Ovary (tissue), 9 donors: ENCODE measurements around the gene OR5AU1. TPM values are rescaled to one million over a fixed set of nuclear protein-coding genes. Genes with fewer than 3 reads are reported as not detected.

Experiments
- DNase-seq, 5 donors: peaks; one replicate each; pipeline ENCODE4 v3.0.0-alpha.2; 2019 to 2020
- H3K27ac ChIP-seq, 2 donors: fragments of 200-600 bp; one replicate each; pipeline versions ENCODE4 v1.5.1 to v1.8.0; 2019 to 2022
- H3K27me3 ChIP-seq: fragments of 200-600 bp; one replicate; pipeline ENCODE4 v1.8.0; 2022
- H3K36me3 ChIP-seq: fragments of 200-600 bp; sonication (generic); one replicate; pipeline ENCODE4 v1.5.1; 2019
- H3K4me1 ChIP-seq: one replicate; pipeline ENCODE4 v1.8.1; 2013; ENCODE audit warnings: mild to moderate bottlenecking, moderate library complexity; ENCODE audit not compliant: insufficient read depth
- H3K4me3 ChIP-seq: fragments of 200-600 bp; sonication (generic); one replicate; pipeline ENCODE4 v1.5.1; 2017
- H3K9me3 ChIP-seq, 2 donors: fragments of 200-600 bp in 1 of 2; sonication (generic) in 1 of 2; one replicate each; pipeline versions ENCODE4 v1.5.1 to v1.8.1; 2013 to 2019; ENCODE audit warnings: mild to moderate bottlenecking in 1 of 2, moderate library complexity in 1 of 2
- EP300 ChIP-seq: sonication (generic); formaldehyde crosslinking; IDR thresholded peaks from one replicate; pipeline ENCODE4 v1.6.1; 2017; ENCODE audit warnings: antibody characterized with exemption
- POLR2A ChIP-seq: fragments of 450-650 bp; IDR thresholded peaks from one replicate; pipeline ENCODE4 v1.6.1; 2017; ENCODE audit warnings: antibody characterized with exemption, mild to moderate bottlenecking, moderate library complexity
- WGBS, 3 donors: extraction: QIAGEN DNeasy Blood & Tissue Kit in 1 of 3; methylation state at CpG; one replicate each; pipeline versions ENCODE4 v1.1.5 to v1.1.7; 2013 to 2017; 5-methylcytosine and 5-hydroxymethylcytosine counted together
- intact Hi-C, 4 donors: fragments of 100-400 bp; cut with DNase I; formaldehyde crosslinking; loops; one replicate each; pipeline versions ENCODE4 v1.11.0 to v1.15.1; 2022 to 2023
- polyA plus RNA-seq, 2 donors: library from polyadenylated mRNA; stranded (reverse); fragments of 200-250 nt in 1 of 2; fragments of 350-450 nt in 1 of 2; fragmentation: Illumina TruSeq in 1 of 2; extraction: RNeasy Lipid Tissue Mini Kit (QIAGEN cat#74804) in 1 of 2; gene quantifications; one replicate each; pipeline ENCODE4 v1.2.3, GENCODE V29; 2013 to 2014
- total RNA-seq, 7 donors: library from RNA; depleted of rRNA in 2 of 7; stranded (reverse); fragments of >200 nt in 2 of 7; fragmentation: NEBNext Ultra II Directional in 3 of 7; extraction: Animal tissue kit (Norgen Biotek cat#: 25700) in 3 of 7; gene quantifications; one replicate each; pipeline versions ENCODE4 v1.1.0 to v1.2.4, GENCODE V29; 2016 to 2023
- TF ChIP-seq, protein P1 (sequence below), 3 donors: fragments of 450-650 bp in 2 of 3; fragments of 200-600 bp in 1 of 3; IDR thresholded peaks; one replicate each; pipeline versions ENCODE4 v1.5.1 to v1.8.0; 2016 to 2022; ENCODE audit warnings: antibody characterized with exemption in 3 of 3, mild to moderate bottlenecking in 1 of 3
- donor health status: DM: no; HTN: no; CAD: no; lungs with moderate emphysema.
- donor health status: DM: no; HTN: no; CAD: no.
- donor health status: Bipolar disorder and iron deficiency.
- donor health status: DM: yes; HTN: yes; CAD: no.
- donor health status: DM: no; HTN: no; CAD: no.
- donor health status: DM: yes; HTN: yes; CAD: no.

Gene OR5AU1
- total and polyA plus RNA-seq, 9 donors, result not detected

DNA sequence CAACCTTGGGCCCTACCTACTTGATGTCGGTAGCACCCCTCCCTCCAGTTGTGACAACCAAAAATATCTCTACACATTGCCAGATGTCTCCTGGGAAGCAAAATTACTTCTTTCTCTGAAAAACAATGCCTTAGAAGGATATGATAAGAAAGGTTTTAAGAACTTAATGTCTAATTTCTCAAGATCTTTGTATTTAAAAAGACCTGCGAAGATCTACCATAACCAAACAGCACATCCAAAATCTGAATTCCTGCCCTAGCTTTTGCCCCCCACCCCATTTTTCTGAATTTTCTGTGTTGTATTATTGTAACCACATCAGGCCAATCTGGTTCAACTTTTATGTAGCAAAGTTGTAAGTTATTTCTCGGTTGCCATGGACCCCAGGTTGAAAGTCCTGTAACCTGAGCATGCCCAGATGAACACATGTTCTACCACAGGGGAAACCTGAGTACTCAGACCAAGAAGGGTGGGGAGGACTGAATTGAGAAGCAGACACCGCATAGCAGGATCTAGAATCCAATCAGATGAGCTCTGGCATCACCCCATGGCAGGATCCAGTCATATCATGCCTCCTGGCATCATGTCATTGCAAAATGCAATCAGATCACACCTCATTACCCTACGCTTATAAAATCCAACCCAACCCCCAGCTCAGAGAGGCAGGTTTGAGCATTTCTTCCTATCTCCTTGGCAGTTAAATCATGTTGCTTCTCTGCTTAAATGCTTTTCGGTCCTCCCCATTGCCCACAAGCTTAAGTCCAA is 46.3 kb downstream of the OR5AU1 start:
- TF ChIP-seq EP300 (no peak), POLR2A (no peak)
- TF ChIP-seq, protein P1, sequence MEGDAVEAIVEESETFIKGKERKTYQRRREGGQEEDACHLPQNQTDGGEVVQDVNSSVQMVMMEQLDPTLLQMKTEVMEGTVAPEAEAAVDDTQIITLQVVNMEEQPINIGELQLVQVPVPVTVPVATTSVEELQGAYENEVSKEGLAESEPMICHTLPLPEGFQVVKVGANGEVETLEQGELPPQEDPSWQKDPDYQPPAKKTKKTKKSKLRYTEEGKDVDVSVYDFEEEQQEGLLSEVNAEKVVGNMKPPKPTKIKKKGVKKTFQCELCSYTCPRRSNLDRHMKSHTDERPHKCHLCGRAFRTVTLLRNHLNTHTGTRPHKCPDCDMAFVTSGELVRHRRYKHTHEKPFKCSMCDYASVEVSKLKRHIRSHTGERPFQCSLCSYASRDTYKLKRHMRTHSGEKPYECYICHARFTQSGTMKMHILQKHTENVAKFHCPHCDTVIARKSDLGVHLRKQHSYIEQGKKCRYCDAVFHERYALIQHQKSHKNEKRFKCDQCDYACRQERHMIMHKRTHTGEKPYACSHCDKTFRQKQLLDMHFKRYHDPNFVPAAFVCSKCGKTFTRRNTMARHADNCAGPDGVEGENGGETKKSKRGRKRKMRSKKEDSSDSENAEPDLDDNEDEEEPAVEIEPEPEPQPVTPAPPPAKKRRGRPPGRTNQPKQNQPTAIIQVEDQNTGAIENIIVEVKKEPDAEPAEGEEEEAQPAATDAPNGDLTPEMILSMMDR (IDR thresholded peaks at IDR 0.05), result no peak
- Histone ChIP-seq H3K9me3 (no peaks in the 10 kb centered on the region), H3K27me3 (no peaks in the 10 kb centered on the region), H3K4me1 (peaks cover 2% of the 10 kb centered on the region), H3K36me3 (no peaks in the 10 kb centered on the region), H3K4me3 (no peak overlapping the region), H3K27ac (no peak overlapping the region)
- WGBS, 3 donors, result 72 to 85% (median 75%) methylated on average over 6 of the region's 6 CpGs
- intact Hi-C loops, result loop anchor here in 3 of 4 donors (10.0 kb wide), 4 partner anchors 95 to 425 kb away; partner anchors contain the start of genes ANG (in 1 of the 3), HNRNPC (in 1 of the 3) and RNASE4 (in 1 of the 3)
- DNase-seq, result no peak

DNA sequence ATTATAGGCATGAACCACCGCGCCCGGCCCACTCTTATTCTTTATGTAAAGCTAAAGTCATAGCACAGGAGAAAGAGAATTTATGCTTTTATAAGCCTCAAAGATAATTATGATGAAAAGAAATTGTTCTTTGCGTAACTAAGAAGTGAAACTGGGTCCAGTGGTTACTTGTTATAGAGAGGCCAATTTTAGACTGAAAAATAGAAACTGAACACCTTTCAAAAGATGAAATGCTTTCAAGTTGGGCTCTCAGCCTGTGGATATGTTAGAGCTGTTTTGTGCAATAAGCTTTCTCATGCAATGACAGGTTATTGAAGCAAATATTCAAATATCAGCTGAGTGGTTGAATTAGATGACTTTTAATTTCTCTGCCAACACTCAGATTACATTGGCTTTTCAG is 47.1 kb downstream of the OR5AU1 start:
- intact Hi-C loops, result loop anchor here in 3 of 4 donors (10.0 kb wide), 4 partner anchors 94 to 424 kb away; partner anchors contain the start of genes ANG (in 1 of the 3), HNRNPC (in 1 of the 3) and RNASE4 (in 1 of the 3)

DNA sequence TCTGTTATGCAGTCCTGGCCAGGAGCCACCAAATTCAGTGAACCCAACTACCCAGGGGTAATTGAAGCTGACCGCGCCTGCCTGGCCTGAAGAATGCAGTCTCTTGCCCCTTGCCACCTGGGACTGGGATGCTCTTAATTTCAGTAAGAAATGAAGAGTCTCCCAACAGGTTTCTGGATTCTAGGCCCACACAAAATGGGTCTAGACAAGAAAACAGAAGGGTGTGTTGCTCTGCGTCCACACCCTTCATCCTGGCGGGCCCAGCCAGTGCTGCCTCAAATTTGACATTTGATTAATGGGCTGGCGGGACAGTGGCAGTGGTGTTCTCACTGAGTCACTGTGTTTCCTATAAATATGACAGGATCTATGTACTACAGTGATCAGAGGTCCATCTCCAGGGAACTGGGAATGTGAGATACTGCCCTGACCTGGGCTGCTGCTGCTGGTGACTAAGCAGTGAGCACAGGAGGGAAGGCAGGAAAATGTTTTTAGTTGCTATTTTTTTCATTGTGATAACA is 48.5 kb downstream of the OR5AU1 start:
- DNase-seq, result peak in 1 of 5 donors; percentile 46
- peaks cover 2% of the 10 kb centered on the region for H3K4me1 ChIP-seq
- H3K36me3 ChIP-seq, result no peaks in the 10 kb centered on the region
- WGBS, 3 donors, result 67 to 70% (median 69%) methylated on average over 5 of the region's 5 CpGs
- H3K27ac ChIP-seq, result peak overlapping the region in 1 of 2 donors; percentile 38
- TF ChIP-seq POLR2A (no peak), EP300 (no peak)
- TF ChIP-seq, protein P1 (IDR thresholded peaks at IDR 0.05), result no peak
- no peak overlapping the region for H3K4me3 ChIP-seq
- no peaks in the 10 kb centered on the region for H3K27me3 ChIP-seq
- intact Hi-C loops, result loop anchor here in 3 of 4 donors (10.0 kb wide), 4 partner anchors 93 to 423 kb away; partner anchors contain the start of genes ANG (in 1 of the 3), HNRNPC (in 1 of the 3) and RNASE4 (in 1 of the 3)
- H3K9me3 ChIP-seq, result no peaks in the 10 kb centered on the region

More for the DNA sequence above, 47.1 kb downstream of the OR5AU1 start:
- TF ChIP-seq, protein P1 (IDR thresholded peaks at IDR 0.05), result no peak
- H3K9me3 ChIP-seq, result no peaks in the 10 kb centered on the region
- no peaks in the 10 kb centered on the region for H3K27me3 ChIP-seq
- DNase-seq, result no peak
- H3K4me1 ChIP-seq, result peaks cover 2% of the 10 kb centered on the region
- no peak overlapping the region for H3K27ac ChIP-seq
- WGBS, 3 donors, result 95 to 96% (median 95%) methylated on average over 4 of the region's 4 CpGs
- H3K36me3 ChIP-seq, result no peaks in the 10 kb centered on the region
- H3K4me3 ChIP-seq, result no peak overlapping the region

DNA sequence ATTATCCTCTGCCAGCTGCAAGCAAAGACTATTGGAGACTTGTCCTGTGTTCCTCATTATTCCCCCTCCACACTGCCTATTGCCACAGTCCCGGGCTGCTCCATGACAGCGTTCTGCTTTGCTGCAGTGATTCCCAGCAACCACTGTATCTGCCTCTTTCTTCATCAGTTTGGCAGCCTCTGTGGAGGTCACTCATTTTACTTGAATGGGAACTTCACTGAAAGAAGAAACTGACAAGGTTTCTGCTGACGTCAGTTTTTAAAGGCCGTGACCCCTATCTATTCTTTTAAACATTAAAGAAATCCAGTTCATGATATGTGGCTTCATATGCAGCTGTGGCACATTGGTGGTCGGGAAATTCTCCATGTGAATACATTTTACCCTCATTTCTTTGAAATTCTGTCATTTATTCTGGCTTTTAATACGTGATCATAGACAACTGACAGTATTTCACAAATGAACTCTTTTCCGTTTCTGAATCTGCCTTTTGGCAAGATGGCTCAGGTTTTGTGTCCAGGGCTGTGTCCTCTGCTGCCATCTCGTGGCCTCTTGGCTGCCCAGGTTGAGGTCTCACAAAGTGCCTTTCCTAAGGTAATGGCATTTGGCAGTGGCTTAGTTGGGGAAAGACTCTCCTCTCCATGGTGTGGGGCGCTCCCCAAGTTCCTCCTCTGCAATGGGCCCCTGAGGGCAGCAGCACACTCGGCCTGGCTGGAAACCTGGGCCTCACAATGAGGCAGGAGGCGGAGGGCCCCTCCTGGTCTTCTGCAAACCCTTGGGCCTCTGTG is 49.2 kb downstream of the OR5AU1 start:
- peak; percentile 78 to 87 (median 83) for DNase-seq

More for the DNA sequence above, 49.2 kb downstream of the OR5AU1 start:
- TF ChIP-seq, protein P1 (IDR thresholded peaks at IDR 0.05), result peak; percentile 75 to 80 (median 77)
- no peak for TF ChIP-seq POLR2A
- H3K36me3 ChIP-seq, result no peaks in the 10 kb centered on the region
- H3K4me3 ChIP-seq, result no peak overlapping the region
- peaks cover 2% of the 10 kb centered on the region for H3K4me1 ChIP-seq
- no peaks in the 10 kb centered on the region for H3K9me3 ChIP-seq
- no peaks in the 10 kb centered on the region for H3K27me3 ChIP-seq
- intact Hi-C loops, result loop anchor here in 3 of 4 donors (10.0 kb wide), 4 partner anchors 92 to 422 kb away; partner anchors contain the start of genes ANG (in 1 of the 3), HNRNPC (in 1 of the 3) and RNASE4 (in 1 of the 3)
- peak overlapping the region in 1 of 2 donors; percentile 38 for H3K27ac ChIP-seq
- WGBS, 3 donors, result 22 to 25% (median 25%) methylated on average over 10 to 11 of the region's 11 CpGs
